AG09309 (cell line): ENCODE measurements around the gene ZMIZ1.
"Not testable (repeated sequence)": the region's sequence is repeated elsewhere in the genome, so short reads cannot be mapped to it uniquely, and the experiment has no call there.

ENCODE experiments used
- DNase-seq: peaks from one replicate; pipeline ENCODE4 v3.0.0-alpha.2; 2010; ENCODE audit warnings: low read depth
- H3K4me3 ChIP-seq: 2 replicates; pipeline ENCODE4 v1.5.1; 2011; ENCODE audit warnings: mild to moderate bottlenecking, low read depth, low read length, moderate library complexity; ENCODE audit not compliant: control insufficient read depth
- CTCF ChIP-seq: IDR thresholded peaks from 2 replicates; pipeline ENCODE4 v1.5.1; 2011; ENCODE audit warnings: mild to moderate bottlenecking, low read depth, low read length, inconsistent platforms; ENCODE audit not compliant: insufficient read depth, control insufficient read depth; ENCODE audit errors: missing control alignments

ZMIZ1 gene

GRCh38 chr10:79333513-79333912, 264.7 kb downstream of the ZMIZ1 start:
- no peak for TF ChIP-seq CTCF
- no peak overlapping the region for H3K4me3 ChIP-seq
- DNase-seq = peak; percentile 39

DNA sequence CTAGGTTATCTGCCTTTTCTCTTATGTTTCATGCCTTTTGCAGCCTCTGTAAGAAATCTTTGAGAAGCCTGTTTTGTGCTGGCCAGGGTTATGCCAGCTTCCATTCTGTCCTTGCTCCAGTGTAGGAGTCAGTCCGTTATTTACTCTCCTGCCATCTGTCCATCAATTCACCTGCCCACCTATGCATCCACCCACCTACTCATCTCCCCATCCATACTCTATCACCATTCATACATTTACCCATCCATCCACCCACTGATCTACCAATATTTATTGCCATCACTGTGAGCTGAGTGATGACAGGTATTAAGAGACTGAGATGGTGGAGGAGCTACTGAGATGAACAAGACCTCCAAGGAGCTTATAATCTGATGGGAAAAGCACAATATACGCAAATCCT, 265.8 kb downstream of the ZMIZ1 start:
- no peak for DNase-seq
- H3K4me3 ChIP-seq = no peak overlapping the region
- no peak for TF ChIP-seq CTCF

GRCh38 chr10:79335094-79335469, 266.3 kb downstream of the ZMIZ1 start:
- no peak overlapping the region for H3K4me3 ChIP-seq
- no peak for TF ChIP-seq CTCF
- no peak for DNase-seq

DNA sequence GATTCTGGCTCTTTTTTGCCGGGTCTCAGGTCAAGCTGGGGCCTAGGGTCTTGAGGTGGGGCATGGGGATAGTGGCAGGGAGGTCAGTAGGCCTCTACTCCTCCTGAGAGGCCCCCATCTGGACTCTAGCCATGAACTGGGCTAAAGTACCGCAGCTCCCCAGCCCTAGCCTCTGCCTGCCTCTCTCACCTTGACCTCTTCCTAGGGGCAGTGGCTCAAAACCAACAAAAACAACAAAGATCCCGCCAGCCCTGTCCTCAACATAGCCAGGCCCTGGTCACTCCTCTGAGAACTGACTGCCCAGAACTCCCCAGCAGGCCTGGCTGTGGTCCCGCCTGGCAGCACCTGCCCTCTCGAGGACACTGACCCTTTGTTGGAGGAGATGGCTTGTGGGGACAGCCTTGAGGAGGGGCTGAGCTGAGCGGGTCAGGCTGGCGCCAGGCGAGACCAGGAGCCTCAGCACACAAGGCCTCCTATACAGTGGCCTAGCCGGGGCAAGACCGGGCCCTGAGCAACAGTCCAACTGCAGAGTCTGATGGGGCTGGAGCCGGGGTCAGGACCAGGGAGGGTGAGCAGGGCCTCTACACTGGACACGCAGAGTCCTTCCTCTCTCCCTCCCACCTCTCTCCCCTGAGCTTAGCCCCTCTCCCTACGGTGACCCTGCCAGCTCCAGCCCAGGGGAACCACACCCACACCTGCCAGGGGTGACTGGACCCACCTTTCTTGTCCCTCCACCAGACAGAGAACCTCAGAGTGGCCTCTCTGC, 266.9 kb downstream of the ZMIZ1 start:
- H3K4me3 ChIP-seq = no peak overlapping the region
- DNase-seq = no peak
- TF ChIP-seq CTCF = no peak

DNA sequence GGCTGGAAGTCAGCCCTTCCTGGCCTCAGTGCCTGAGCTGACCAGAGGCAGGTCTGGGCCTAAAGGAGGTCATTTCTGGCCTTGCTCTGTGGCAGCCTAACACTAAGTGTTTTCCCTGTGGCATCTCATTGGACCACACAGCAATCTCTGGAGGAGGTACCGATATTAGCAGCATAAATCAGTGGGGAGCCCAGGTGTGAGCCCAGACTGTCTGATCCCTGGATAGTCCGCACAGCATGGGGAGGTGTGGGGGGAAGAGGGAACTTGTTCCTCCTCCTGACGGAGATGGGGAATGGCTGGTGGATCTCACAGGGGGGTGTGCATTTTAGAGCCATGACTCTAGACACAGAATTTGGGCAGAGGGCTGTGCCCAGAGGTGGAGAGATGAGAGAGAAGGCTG, 267.5 kb downstream of the ZMIZ1 start:
- no peak for TF ChIP-seq CTCF
- no peak for DNase-seq
- no peak overlapping the region for H3K4me3 ChIP-seq

DNA sequence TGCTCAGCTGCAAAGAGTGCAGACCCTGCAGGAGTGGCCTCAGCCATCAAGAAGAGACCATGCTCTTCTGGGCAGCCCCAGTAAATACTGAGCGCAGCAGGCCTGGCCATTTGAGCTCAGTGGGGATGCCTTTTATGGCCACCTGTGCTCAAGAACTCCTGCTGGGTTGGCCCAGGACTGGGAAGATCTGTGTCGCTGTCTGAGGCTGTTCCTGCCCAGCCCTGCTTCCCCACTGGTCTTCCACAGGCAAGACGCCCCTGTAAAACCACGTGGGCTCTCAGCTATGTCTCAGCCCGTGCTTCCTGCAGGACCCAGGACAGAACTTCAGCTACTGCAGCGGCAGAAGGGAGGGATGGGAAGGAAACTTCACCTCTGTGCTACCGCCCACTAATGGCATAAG, 268.0 kb downstream of the ZMIZ1 start:
- no peak overlapping the region for H3K4me3 ChIP-seq
- DNase-seq = no peak
- TF ChIP-seq CTCF = no peak

GRCh38 chr10:79337783-79338469, 269.2 kb downstream of the ZMIZ1 start:
- not testable (repeated sequence) for DNase-seq, H3K4me3 ChIP-seq
